ENCODE measurements around the gene MEIOSIN.

Gene MEIOSIN

DNA sequence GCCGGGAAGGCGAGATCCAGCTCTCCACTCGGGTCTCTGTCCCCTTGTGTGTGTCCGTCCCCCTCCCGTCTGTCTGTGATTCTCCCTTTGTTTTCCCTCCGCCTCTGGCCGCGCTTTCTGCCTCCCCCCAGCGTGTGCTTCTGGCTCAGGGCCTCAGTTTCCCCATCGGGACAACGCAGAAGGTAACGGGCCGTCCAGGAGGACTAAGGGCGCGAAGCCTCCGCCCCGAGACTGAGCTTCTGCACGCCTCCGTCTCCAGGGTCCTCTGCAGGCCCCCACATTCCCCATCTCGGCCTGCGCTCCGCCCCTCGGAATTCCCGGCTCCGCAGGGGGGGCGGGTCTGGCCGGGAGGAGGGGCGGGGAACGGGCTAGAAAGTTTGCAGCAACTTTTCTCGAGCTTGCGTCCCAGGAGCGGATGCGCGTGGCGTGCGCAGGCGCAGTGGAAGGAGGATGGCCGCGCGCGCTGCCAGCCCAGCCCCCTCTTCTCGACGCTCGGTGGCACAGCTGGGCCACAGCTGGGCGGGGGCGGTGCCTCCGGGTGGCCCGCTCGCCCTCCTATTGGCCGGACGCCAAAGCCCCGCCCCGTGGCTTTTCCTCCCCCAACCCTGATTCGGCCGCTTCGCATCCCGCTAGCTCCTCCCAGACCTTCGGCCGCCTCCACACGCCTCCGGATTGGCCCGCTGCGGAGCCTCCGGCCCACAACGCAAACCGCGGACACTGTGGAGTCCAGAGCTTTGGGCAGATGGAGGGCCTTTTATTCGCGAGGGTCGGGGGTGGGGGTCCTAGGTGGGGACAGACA, 35.9 kb downstream of the MEIOSIN start, which contains the start of gene SIX5 (continued):
- TF ChIP-seq OSR2 (tag by site-specific recombination; IDR thresholded peaks at IDR 0.05) (no peak), ZNF664 (tag by site-specific recombination; IDR thresholded peaks at IDR 0.05) (0 out of 2 replicates have a peak, but pooled peaks have one; percentile 25), ZNF391 (tag by site-specific recombination; IDR thresholded peaks at IDR 0.05; ENCODE audit: borderline replicate concordance, low read depth) (peak; percentile 85; the same call in 1 of the 2 replicates), ZNF138 (tag by site-specific recombination; IDR thresholded peaks at IDR 0.05; ENCODE audit: borderline replicate concordance) (no peak), ZNF768 (tag by site-specific recombination; IDR thresholded peaks at IDR 0.05) (no peak), ZNF157 (tag by site-specific recombination; IDR thresholded peaks at IDR 0.05) (no peak), ZNF585B (tag by site-specific recombination; IDR thresholded peaks at IDR 0.05) (no peak), ZSCAN16 (tag by site-specific recombination; IDR thresholded peaks at IDR 0.05) (no peak), ZNF133 (tag by site-specific recombination; IDR thresholded peaks at IDR 0.05) (no peak), RBAK (tag by site-specific recombination; IDR thresholded peaks at IDR 0.05) (no peak), ZBTB48 (tag by site-specific recombination; IDR thresholded peaks at IDR 0.05) (peak; percentile 88), ZNF248 (tag by site-specific recombination; IDR thresholded peaks at IDR 0.05) (no peak), ZNF514 (tag by site-specific recombination; IDR thresholded peaks at IDR 0.05) (no peak), ZNF747 (tag by site-specific recombination; IDR thresholded peaks at IDR 0.05) (no peak), ZNF292 (tag by site-specific recombination; IDR thresholded peaks at IDR 0.05; ENCODE audit: borderline replicate concordance, low read depth) (no peak), ZFHX2 (tag by site-specific recombination; conservative IDR thresholded peaks at IDR 0.05) (peak; percentile 92), ZNF596 (tag by site-specific recombination; IDR thresholded peaks at IDR 0.05) (no peak), ZNF530 (tag by site-specific recombination; IDR thresholded peaks at IDR 0.05; ENCODE audit: low read depth) (no peak), SALL2 (tag by site-specific recombination; IDR thresholded peaks at IDR 0.05; ENCODE audit: borderline replicate concordance) (no peak), ZNF555 (tag by site-specific recombination; conservative IDR thresholded peaks at IDR 0.05) (no peak)
- TF ChIP-seq, protein P1, sequence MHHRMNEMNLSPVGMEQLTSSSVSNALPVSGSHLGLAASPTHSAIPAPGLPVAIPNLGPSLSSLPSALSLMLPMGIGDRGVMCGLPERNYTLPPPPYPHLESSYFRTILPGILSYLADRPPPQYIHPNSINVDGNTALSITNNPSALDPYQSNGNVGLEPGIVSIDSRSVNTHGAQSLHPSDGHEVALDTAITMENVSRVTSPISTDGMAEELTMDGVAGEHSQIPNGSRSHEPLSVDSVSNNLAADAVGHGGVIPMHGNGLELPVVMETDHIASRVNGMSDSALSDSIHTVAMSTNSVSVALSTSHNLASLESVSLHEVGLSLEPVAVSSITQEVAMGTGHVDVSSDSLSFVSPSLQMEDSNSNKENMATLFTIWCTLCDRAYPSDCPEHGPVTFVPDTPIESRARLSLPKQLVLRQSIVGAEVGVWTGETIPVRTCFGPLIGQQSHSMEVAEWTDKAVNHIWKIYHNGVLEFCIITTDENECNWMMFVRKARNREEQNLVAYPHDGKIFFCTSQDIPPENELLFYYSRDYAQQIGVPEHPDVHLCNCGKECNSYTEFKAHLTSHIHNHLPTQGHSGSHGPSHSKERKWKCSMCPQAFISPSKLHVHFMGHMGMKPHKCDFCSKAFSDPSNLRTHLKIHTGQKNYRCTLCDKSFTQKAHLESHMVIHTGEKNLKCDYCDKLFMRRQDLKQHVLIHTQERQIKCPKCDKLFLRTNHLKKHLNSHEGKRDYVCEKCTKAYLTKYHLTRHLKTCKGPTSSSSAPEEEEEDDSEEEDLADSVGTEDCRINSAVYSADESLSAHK (tag by site-specific recombination; IDR thresholded peaks at IDR 0.05) = peak; percentile 58; the same call in 1 of the 2 replicates
- TF ChIP-seq, protein P2, sequence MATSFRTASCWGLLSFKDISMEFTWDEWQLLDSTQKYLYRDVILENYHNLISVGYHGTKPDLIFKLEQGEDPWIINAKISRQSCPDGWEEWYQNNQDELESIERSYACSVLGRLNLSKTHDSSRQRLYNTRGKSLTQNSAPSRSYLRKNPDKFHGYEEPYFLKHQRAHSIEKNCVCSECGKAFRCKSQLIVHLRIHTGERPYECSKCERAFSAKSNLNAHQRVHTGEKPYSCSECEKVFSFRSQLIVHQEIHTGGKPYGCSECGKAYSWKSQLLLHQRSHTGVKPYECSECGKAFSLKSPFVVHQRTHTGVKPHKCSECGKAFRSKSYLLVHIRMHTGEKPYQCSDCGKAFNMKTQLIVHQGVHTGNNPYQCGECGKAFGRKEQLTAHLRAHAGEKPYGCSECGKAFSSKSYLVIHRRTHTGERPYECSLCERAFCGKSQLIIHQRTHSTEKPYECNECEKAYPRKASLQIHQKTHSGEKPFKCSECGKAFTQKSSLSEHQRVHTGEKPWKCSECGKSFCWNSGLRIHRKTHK (tag by site-specific recombination; IDR thresholded peaks at IDR 0.05) = no peak
- TF ChIP-seq, protein P3, sequence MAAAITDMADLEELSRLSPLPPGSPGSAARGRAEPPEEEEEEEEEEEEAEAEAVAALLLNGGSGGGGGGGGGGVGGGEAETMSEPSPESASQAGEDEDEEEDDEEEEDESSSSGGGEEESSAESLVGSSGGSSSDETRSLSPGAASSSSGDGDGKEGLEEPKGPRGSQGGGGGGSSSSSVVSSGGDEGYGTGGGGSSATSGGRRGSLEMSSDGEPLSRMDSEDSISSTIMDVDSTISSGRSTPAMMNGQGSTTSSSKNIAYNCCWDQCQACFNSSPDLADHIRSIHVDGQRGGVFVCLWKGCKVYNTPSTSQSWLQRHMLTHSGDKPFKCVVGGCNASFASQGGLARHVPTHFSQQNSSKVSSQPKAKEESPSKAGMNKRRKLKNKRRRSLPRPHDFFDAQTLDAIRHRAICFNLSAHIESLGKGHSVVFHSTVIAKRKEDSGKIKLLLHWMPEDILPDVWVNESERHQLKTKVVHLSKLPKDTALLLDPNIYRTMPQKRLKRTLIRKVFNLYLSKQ (tag by site-specific recombination; IDR thresholded peaks at IDR 0.05; ENCODE audit: borderline replicate concordance) = no peak
- TF ChIP-seq, protein P4, sequence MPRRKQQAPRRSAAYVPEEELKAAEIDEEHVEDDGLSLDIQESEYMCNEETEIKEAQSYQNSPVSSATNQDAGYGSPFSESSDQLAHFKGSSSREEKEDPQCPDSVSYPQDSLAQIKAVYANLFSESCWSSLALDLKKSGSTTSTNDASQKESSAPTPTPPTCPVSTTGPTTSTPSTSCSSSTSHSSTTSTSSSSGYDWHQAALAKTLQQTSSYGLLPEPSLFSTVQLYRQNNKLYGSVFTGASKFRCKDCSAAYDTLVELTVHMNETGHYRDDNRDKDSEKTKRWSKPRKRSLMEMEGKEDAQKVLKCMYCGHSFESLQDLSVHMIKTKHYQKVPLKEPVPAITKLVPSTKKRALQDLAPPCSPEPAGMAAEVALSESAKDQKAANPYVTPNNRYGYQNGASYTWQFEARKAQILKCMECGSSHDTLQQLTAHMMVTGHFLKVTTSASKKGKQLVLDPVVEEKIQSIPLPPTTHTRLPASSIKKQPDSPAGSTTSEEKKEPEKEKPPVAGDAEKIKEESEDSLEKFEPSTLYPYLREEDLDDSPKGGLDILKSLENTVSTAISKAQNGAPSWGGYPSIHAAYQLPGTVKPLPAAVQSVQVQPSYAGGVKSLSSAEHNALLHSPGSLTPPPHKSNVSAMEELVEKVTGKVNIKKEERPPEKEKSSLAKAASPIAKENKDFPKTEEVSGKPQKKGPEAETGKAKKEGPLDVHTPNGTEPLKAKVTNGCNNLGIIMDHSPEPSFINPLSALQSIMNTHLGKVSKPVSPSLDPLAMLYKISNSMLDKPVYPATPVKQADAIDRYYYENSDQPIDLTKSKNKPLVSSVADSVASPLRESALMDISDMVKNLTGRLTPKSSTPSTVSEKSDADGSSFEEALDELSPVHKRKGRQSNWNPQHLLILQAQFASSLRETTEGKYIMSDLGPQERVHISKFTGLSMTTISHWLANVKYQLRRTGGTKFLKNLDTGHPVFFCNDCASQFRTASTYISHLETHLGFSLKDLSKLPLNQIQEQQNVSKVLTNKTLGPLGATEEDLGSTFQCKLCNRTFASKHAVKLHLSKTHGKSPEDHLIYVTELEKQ (tag by site-specific recombination; IDR thresholded peaks at IDR 0.05; ENCODE audit: borderline replicate concordance) = no peak
